A673 (cell line): Measurements from ENCODE around the gene MED15. TPM values are rescaled to one million over a fixed set of nuclear protein-coding genes. Genes with fewer than 3 reads are reported as not detected.
A peak's percentile ranks its signal among the peaks of the same experiment; 100 is the strongest.

Experiments used
- BruUV-seq: library from RNA; stranded (reverse); fragments of 400-500 nt; replicated peaks from 2 replicates; lab custom pipeline; 2021; lab: Mats Ljungman, UMichigan
- CTCF ChIA-PET: fragments of 300-600 bp; sonication (Branson Sonifier 250); formaldehyde crosslinking; loops from one replicate; lab custom pipeline; 2022; ENCODE audit warnings: antibody characterized with exemption; lab: Charles Lee
- POLR2A ChIA-PET: fragments of 300-600 bp; sonication (Branson Sonifier 250); formaldehyde crosslinking; loops from one replicate; lab custom pipeline; 2022; ENCODE audit warnings: antibody characterized with exemption; ENCODE audit not compliant: low non-redundant PET; lab: Charles Lee
- DNase-seq: peaks from one replicate; pipeline ENCODE4 v3.0.0-alpha.2; 2015; ENCODE audit warnings: low spot score
- H3K27ac ChIP-seq: fragments of 200-600 bp; sonication (generic); 2 replicates; pipeline ENCODE4 v1.5.1; 2016; ENCODE audit warnings: mixed run types, low read depth, mild to moderate bottlenecking, mixed read lengths, antibody characterized with exemption, low read length; ENCODE audit not compliant: poor library complexity, severe bottlenecking
- H3K27me3 ChIP-seq: fragments of 200-600 bp; sonication (generic); replicated peaks from 2 replicates; pipeline ENCODE4 v1.6.1; 2017; ENCODE audit warnings: mixed run types, low read depth, mild to moderate bottlenecking, mixed read lengths, antibody characterized with exemption, low read length; ENCODE audit not compliant: insufficient read depth, poor library complexity
- H3K36me3 ChIP-seq: fragments of 200-600 bp; sonication (generic); 2 replicates; pipeline ENCODE4 v1.6.1; 2016; ENCODE audit warnings: mixed run types, mild to moderate bottlenecking, mixed read lengths, antibody characterized with exemption, low read length; ENCODE audit not compliant: insufficient read depth, poor library complexity, severe bottlenecking
- H3K4me1 ChIP-seq: fragments of 200-600 bp; sonication (generic); 2 replicates; pipeline ENCODE4 v1.6.1; 2017; ENCODE audit warnings: mixed run types, mild to moderate bottlenecking, mixed read lengths, antibody characterized with exemption, low read length; ENCODE audit not compliant: insufficient read depth, poor library complexity, severe bottlenecking
- H3K4me3 ChIP-seq: fragments of 200-600 bp; sonication (generic); 2 replicates; pipeline ENCODE4 v1.5.1; 2016; ENCODE audit warnings: low read depth, mixed run types, mild to moderate bottlenecking, mixed read lengths, low read length; ENCODE audit not compliant: poor library complexity, severe bottlenecking
- H3K9me3 ChIP-seq: fragments of 200-600 bp; sonication (generic); 2 replicates; pipeline ENCODE4 v1.6.1; 2016; ENCODE audit warnings: mixed run types, low read depth, mild to moderate bottlenecking, mixed read lengths, antibody characterized with exemption, low read length; ENCODE audit not compliant: poor library complexity, severe bottlenecking
- CTCF ChIP-seq: fragments of 300-800, 200-600 bp; sonication (generic); conservative IDR thresholded peaks from 2 replicates; pipeline ENCODE4 v1.5.1; 2017; ENCODE audit warnings: low read depth, mild to moderate bottlenecking, antibody characterized with exemption, low read length, moderate library complexity, mixed read lengths
- EZH2 ChIP-seq: fragments of 200-600 bp; sonication (generic); IDR thresholded peaks from 2 replicates; pipeline ENCODE4 v1.6.1; 2017; ENCODE audit warnings: borderline replicate concordance, low read depth, mild to moderate bottlenecking, mixed read lengths, antibody characterized with exemption, low read length; ENCODE audit not compliant: poor library complexity, severe bottlenecking
- intact Hi-C: fragments of 100-400 bp; cut with micrococcal nuclease; formaldehyde crosslinking; loops from one replicate; pipeline ENCODE4 v1.10.0; 2022; ENCODE audit not compliant: unreplicated experiment
- total RNA-seq: library from RNA; stranded (reverse); gene quantifications from 2 replicates; pipeline ENCODE4 v1.2.3, GENCODE V29; 2021

MED15 gene
- total RNA-seq, 1 experiment from 2014 or later, result 96.2 TPM

DNA sequence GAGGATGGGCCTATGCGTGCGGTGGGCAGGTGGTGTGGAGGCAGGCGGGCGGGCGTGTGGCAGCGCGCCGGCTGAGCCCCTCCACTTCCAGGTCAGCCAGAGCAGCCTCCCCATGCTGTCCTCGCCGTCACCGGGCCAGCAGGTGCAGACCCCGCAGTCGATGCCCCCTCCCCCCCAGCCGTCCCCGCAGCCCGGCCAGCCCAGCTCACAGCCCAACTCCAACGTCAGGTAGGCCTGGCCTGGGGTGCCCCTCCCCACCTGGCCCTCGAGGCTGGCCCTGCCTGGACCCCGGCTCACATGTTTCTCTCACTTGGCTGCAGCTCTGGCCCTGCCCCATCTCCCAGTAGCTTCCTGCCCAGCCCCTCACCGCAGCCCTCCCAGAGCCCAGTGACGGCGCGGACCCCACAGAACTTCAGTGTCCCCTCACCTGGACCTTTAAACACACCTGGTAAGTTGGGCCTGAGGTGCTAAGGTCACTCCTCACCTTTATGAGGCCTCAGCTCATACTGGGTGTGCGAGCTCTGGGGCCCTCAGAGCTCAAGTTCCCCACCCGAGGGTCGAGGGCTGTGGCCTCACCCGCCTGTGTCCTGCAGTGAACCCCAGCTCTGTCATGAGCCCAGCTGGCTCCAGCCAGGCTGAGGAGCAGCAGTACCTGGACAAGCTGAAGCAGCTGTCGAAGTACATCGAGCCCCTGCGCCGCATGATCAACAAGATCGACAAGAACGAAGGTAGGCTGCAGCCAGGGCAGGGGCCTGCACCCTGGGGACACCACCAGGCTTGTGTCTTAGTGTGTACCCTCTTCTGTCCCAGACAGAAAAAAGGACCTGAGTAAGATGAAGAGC, 75.3 kb downstream of the MED15 start:
- no peak for DNase-seq
- ChIA-PET POLR2A (no interaction called here), CTCF (no interaction called here)
- intact Hi-C loops, result no loop called here
- H3K4me1 ChIP-seq, result no peaks in the 10 kb centered on the region
- no peaks in the 10 kb centered on the region for H3K27me3 ChIP-seq
- H3K36me3 ChIP-seq, result peaks cover 47% of the 10 kb centered on the region
- no peak overlapping the region for H3K4me3 ChIP-seq
- no TSS peak for BruUV-seq
- no peaks in the 10 kb centered on the region for H3K9me3 ChIP-seq
- H3K27ac ChIP-seq, result no peak overlapping the region
- TF ChIP-seq CTCF (no peak), EZH2 (no peak)

GRCh38 chr22:20583471-20583922, 76.1 kb downstream of the MED15 start:
- Histone ChIP-seq H3K27ac (no peak overlapping the region), H3K27me3 (no peaks in the 10 kb centered on the region), H3K4me3 (no peak overlapping the region), H3K36me3 (peaks cover 44% of the 10 kb centered on the region), H3K9me3 (no peaks in the 10 kb centered on the region), H3K4me1 (no peaks in the 10 kb centered on the region)
- BruUV-seq, result no TSS peak
- intact Hi-C loops, result no loop called here
- POLR2A ChIA-PET, result no interaction called here
- CTCF ChIA-PET, result interaction anchor here (0.8 kb wide), 1 partner anchor 15 kb away, joined by 3 read pairs; no protein-coding TSS in a partner anchor
- DNase-seq, result no peak
- TF ChIP-seq CTCF, result peak; percentile 44
- TF ChIP-seq EZH2, result no peak

- H3K27me3 ChIP-seq, result no peaks in the 10 kb centered on the region
- POLR2A ChIA-PET, result no interaction called here
- DNase-seq, result no peak
- CTCF ChIA-PET, result interaction anchor here (0.8 kb wide), 1 partner anchor 16 kb away, joined by 3 read pairs; no protein-coding TSS in a partner anchor
- BruUV-seq, result no TSS peak
- intact Hi-C loops, result no loop called here
- TF ChIP-seq EZH2 (no peak), CTCF (no peak)
- H3K4me3 ChIP-seq, result no peak overlapping the region
- no peak overlapping the region for H3K27ac ChIP-seq
- no peaks in the 10 kb centered on the region for H3K4me1 ChIP-seq
- no peaks in the 10 kb centered on the region for H3K9me3 ChIP-seq
- H3K36me3 ChIP-seq, result peaks cover 36% of the 10 kb centered on the region
These were observed 76.8 kb downstream of the MED15 start for GRCh38 chr22:20584029-20584871.
